Keratinocyte (primary cell): Measurements from ENCODE around the gene ADGRB3. TPM values are rescaled to one million over a fixed set of nuclear protein-coding genes. Genes with fewer than 3 reads are reported as not detected.

ENCODE experiments used
- DNase-seq: peaks from one replicate; pipeline ENCODE4 v3.0.0-alpha.2; 2011; ENCODE audit warnings: low read depth, missing footprints, low spot score
- FAIRE-seq: peaks from 2 replicates; lab custom pipeline; 2011; peaks lifted over from hg19 to GRCh38; lab: Jason Lieb, UNC
- H2AFZ ChIP-seq: 2 replicates; pipeline ENCODE4 v1.6.0; 2012; ENCODE audit warnings: low read length, control low read depth, inconsistent platforms; ENCODE audit not compliant: control insufficient read depth
- H3K27ac ChIP-seq: 2 replicates; pipeline ENCODE4 v1.5.1; 2011; ENCODE audit warnings: low read length; ENCODE audit not compliant: control insufficient read depth, insufficient read depth
- H3K27me3 ChIP-seq: 3 replicates; pipeline ENCODE4 v1.6.0; 2011; ENCODE audit warnings: low read length; ENCODE audit not compliant: control insufficient read depth, insufficient read depth; ENCODE audit errors: extremely low read depth
- H3K36me3 ChIP-seq, 2 experiments: 2 replicates in 1 of 2; 3 replicates in 1 of 2; pipeline ENCODE4 v1.5.1; 2011; ENCODE audit warnings: low read length in 2 of 2, mild to moderate bottlenecking in 1 of 2; ENCODE audit not compliant: control insufficient read depth in 2 of 2, insufficient read depth in 2 of 2; ENCODE audit errors: extremely low read depth in 1 of 2
- H3K4me1 ChIP-seq: 3 replicates; pipeline ENCODE4 v1.5.1; 2011; ENCODE audit warnings: low read length; ENCODE audit not compliant: control insufficient read depth, insufficient read depth; ENCODE audit errors: extremely low read depth
- H3K4me2 ChIP-seq: 3 replicates; pipeline ENCODE4 v1.6.0; 2011; ENCODE audit warnings: low read depth, low read length; ENCODE audit not compliant: control insufficient read depth, insufficient read depth; ENCODE audit errors: extremely low read depth
- H3K4me3 ChIP-seq, 3 experiments: fragments of 200-600 bp in 1 of 3; sonication (generic) in 1 of 3; 2 replicates in 2 of 3; 3 replicates in 1 of 3; pipeline ENCODE4 v1.5.1; 2011 to 2016; ENCODE audit warnings: low read length in 3 of 3, mild to moderate bottlenecking in 3 of 3, control low read depth in 2 of 3, inconsistent platforms in 1 of 3, low read depth in 1 of 3, mixed read lengths in 1 of 3, mixed run types in 1 of 3, moderate library complexity in 1 of 3; ENCODE audit not compliant: control insufficient read depth in 2 of 3, insufficient read depth in 2 of 3; ENCODE audit errors: extremely low read depth in 1 of 3
- H3K79me2 ChIP-seq: 2 replicates; pipeline ENCODE4 v1.6.0; 2012; ENCODE audit warnings: low read length; ENCODE audit not compliant: control insufficient read depth, insufficient read depth
- H3K9ac ChIP-seq: 3 replicates; pipeline ENCODE4 v1.6.0; 2011; ENCODE audit warnings: low read length; ENCODE audit not compliant: control insufficient read depth, insufficient read depth; ENCODE audit errors: extremely low read depth
- H3K9me1 ChIP-seq: 3 replicates; pipeline ENCODE4 v1.6.0; 2011; ENCODE audit warnings: low read length; ENCODE audit not compliant: control insufficient read depth, insufficient read depth; ENCODE audit errors: extremely low read depth
- H3K9me3 ChIP-seq: 2 replicates; pipeline ENCODE4 v1.5.1; 2012; ENCODE audit warnings: low read depth, low read length; ENCODE audit not compliant: control insufficient read depth
- H4K20me1 ChIP-seq: 3 replicates; pipeline ENCODE4 v1.6.0; 2011; ENCODE audit warnings: low read length; ENCODE audit not compliant: control insufficient read depth, insufficient read depth; ENCODE audit errors: extremely low read depth
- CTCF ChIP-seq, 3 experiments: IDR thresholded peaks in 1 of 3; conservative IDR thresholded peaks in 1 of 3; optimal IDR thresholded peaks in 1 of 3; 2 replicates in 2 of 3; 3 replicates in 1 of 3; pipeline versions ENCODE3 to v1.5.1; 2011; ENCODE audit warnings: low read length in 3 of 3, mild to moderate bottlenecking in 3 of 3, moderate library complexity in 2 of 3, control low read depth in 1 of 3, inconsistent platforms in 1 of 3; ENCODE audit not compliant: insufficient read depth in 2 of 3; ENCODE audit errors: extremely low read depth in 1 of 3
- EZH2 ChIP-seq: IDR thresholded peaks from one replicate; pipeline ENCODE4 v1.6.1; 2012; ENCODE audit warnings: inconsistent platforms, mild to moderate bottlenecking, low read length, moderate library complexity
- dilution Hi-C: fragments of 300-500 bp; cut with MboI; formaldehyde crosslinking; loops from one replicate; pipeline ENCODE4 v1.7.0; 2020; ENCODE audit warnings: low sequenced_read_pairs; ENCODE audit not compliant: extremely low pct_ligation_motif_present
- polyA plus RNA-seq, 5 experiments: library from polyadenylated mRNA; depleted of rRNA in 3 of 5; stranded (reverse) in 3 of 5; stranded (forward) in 1 of 5; unstranded in 1 of 5; fragments of >200 nt; gene quantifications; 1 replicate in 1 of 5; 2 replicates in 3 of 5; 3 replicates in 1 of 5; pipeline versions ENCODE4 v1.2.1 to v1.2.3, GENCODE V29; 2011 to 2012; ENCODE audit warnings: missing spikeins in 2 of 5, low read depth in 1 of 5, low replicate concordance in 1 of 5

ADGRB3 gene
- polyA plus RNA-seq, 1 donor (not counting 4 experiments of a cell fraction or from before 2014, with no cell fraction given), result not detected

GRCh38 chr6:68711386-68712000 is 76.4 kb downstream of the ADGRB3 start:
- H3K27me3 ChIP-seq, result no peaks in the 10 kb centered on the region
- H4K20me1 ChIP-seq, result no peaks in the 10 kb centered on the region
- H3K27ac ChIP-seq, result no peak overlapping the region
- dilution Hi-C loops, result no loop called here
- no peaks in the 10 kb centered on the region for H3K4me1 ChIP-seq
- H3K4me2 ChIP-seq, result no peak overlapping the region
- no peak overlapping the region for H3K4me3 ChIP-seq
- no peaks in the 10 kb centered on the region for H3K9me3 ChIP-seq
- no peaks in the 10 kb centered on the region for H3K36me3 ChIP-seq
- FAIRE-seq (no peak), DNase-seq (no peak)
- no peaks in the 10 kb centered on the region for H3K79me2 ChIP-seq
- no peak overlapping the region for H3K9ac ChIP-seq
- TF ChIP-seq EZH2 (no peak), CTCF (optimal IDR thresholded peaks at IDR 0.05 in 1 of 3, IDR thresholded peaks at IDR 0.05 in 1 of 3, conservative IDR thresholded peaks at IDR 0.05 in 1 of 3; ENCODE audit: extremely low read depth in 1 of 3, insufficient read depth in 2 of 3, low read length in 3 of 3) (no peak)
- no peak overlapping the region for H2AFZ ChIP-seq
- no peaks in the 10 kb centered on the region for H3K9me1 ChIP-seq

GRCh38 chr6:68716620-68717019 is 81.5 kb downstream of the ADGRB3 start:
- FAIRE-seq (no peak), DNase-seq (no peak)
- H3K36me3 ChIP-seq, result no peaks in the 10 kb centered on the region
- H3K79me2 ChIP-seq, result no peaks in the 10 kb centered on the region
- dilution Hi-C loops, result no loop called here
- H3K4me2 ChIP-seq, result no peak overlapping the region
- H2AFZ ChIP-seq, result no peak overlapping the region
- no peaks in the 10 kb centered on the region for H3K27me3 ChIP-seq
- H3K9me3 ChIP-seq, result no peaks in the 10 kb centered on the region
- H3K9ac ChIP-seq, result no peak overlapping the region
- H3K27ac ChIP-seq, result no peak overlapping the region
- no peak for TF ChIP-seq CTCF (optimal IDR thresholded peaks at IDR 0.05 in 1 of 3, IDR thresholded peaks at IDR 0.05 in 1 of 3, conservative IDR thresholded peaks at IDR 0.05 in 1 of 3; ENCODE audit: extremely low read depth in 1 of 3, insufficient read depth in 2 of 3, low read length in 3 of 3)
- no peak for TF ChIP-seq EZH2
- H3K4me1 ChIP-seq, result no peaks in the 10 kb centered on the region
- H3K4me3 ChIP-seq, result no peak overlapping the region
- no peaks in the 10 kb centered on the region for H4K20me1 ChIP-seq
- no peaks in the 10 kb centered on the region for H3K9me1 ChIP-seq
